GM23338 (cell line): Measurements from ENCODE around the gene HLCS. TPM values are rescaled to one million over a fixed set of nuclear protein-coding genes. Genes with fewer than 3 reads are reported as not detected.

Experiments used
- ATAC-seq: fragments of 200-7000 bp; cut with Tn5 transposase; 3 replicates; pipeline ENCODE4 v1.9.1; 2020
- DNase-seq: peaks from one replicate; pipeline ENCODE4 v3.0.0-alpha.2; 2015; ENCODE audit warnings: low spot score
- H2AFZ ChIP-seq: fragments of 200-600 bp; sonication (generic); 2 replicates; pipeline ENCODE4 v1.8.0; 2016; ENCODE audit warnings: antibody characterized with exemption, mild to moderate bottlenecking, moderate library complexity
- H3F3A ChIP-seq: fragments of 200-600 bp; sonication (generic); replicated peaks from 2 replicates; pipeline ENCODE4 v1.8.0; 2017; ENCODE audit warnings: antibody characterized with exemption, mixed run types, low read depth
- H3K27ac ChIP-seq: fragments of 200-600 bp; sonication (generic); 2 replicates; pipeline ENCODE4 v1.6.1; 2016; ENCODE audit warnings: low read depth
- H3K27me3 ChIP-seq: fragments of 200-600 bp; sonication (generic); 2 replicates; pipeline ENCODE4 v1.8.0; 2016; ENCODE audit warnings: mild to moderate bottlenecking, mixed run types, moderate library complexity; ENCODE audit not compliant: insufficient read depth
- H3K36me3 ChIP-seq: fragments of 200-600 bp; sonication (generic); 2 replicates; pipeline ENCODE4 v1.8.0; 2016; ENCODE audit warnings: mild to moderate bottlenecking; ENCODE audit not compliant: insufficient read depth
- H3K4me1 ChIP-seq: fragments of 200-600 bp; sonication (generic); 2 replicates; pipeline ENCODE4 v1.8.0; 2016; ENCODE audit warnings: mild to moderate bottlenecking, moderate library complexity; ENCODE audit not compliant: insufficient read depth
- H3K4me2 ChIP-seq: fragments of 200-600 bp; sonication (generic); 2 replicates; pipeline ENCODE4 v1.7.1; 2017; ENCODE audit warnings: mixed run types
- H3K4me3 ChIP-seq: fragments of 200-600 bp; sonication (generic); 2 replicates; pipeline ENCODE4 v1.6.1; 2016; ENCODE audit warnings: mixed run types
- H3K79me2 ChIP-seq: fragments of 200-600 bp; sonication (generic); replicated peaks from 2 replicates; pipeline ENCODE4 v1.8.0; 2017; ENCODE audit warnings: mild to moderate bottlenecking; ENCODE audit not compliant: insufficient read depth
- H3K9me2 ChIP-seq: fragments of 200-600 bp; sonication (generic); 2 replicates; pipeline ENCODE4 v1.8.0; 2017; ENCODE audit not compliant: insufficient read depth
- H4K20me1 ChIP-seq: fragments of 200-600 bp; sonication (generic); replicated peaks from 2 replicates; pipeline ENCODE4 v1.8.0; 2017; ENCODE audit warnings: mild to moderate bottlenecking; ENCODE audit not compliant: insufficient read depth
- H3K27ac Mint-ChIP-seq: 2 replicates; pipeline ENCODE4 v1.8.0; 2020; ENCODE audit warnings: inconsistent platforms, mild to moderate bottlenecking, moderate library complexity, mixed read lengths
- H3K27me3 Mint-ChIP-seq: 3 replicates; pipeline ENCODE4 v1.8.0; 2022; ENCODE audit warnings: low read depth, mild to moderate bottlenecking, moderate library complexity, mixed read lengths, inconsistent platforms; ENCODE audit not compliant: insufficient read depth, poor library complexity
- H3K36me3 Mint-ChIP-seq: 3 replicates; pipeline ENCODE4 v1.8.0; 2021; ENCODE audit warnings: low read depth, mild to moderate bottlenecking, inconsistent platforms, moderate library complexity, mixed read lengths
- H3K4me1 Mint-ChIP-seq: 3 replicates; pipeline ENCODE4 v1.8.0; 2020; ENCODE audit warnings: mild to moderate bottlenecking, inconsistent platforms, mixed read lengths
- H3K4me3 Mint-ChIP-seq: 3 replicates; pipeline ENCODE4 v1.8.0; 2021; ENCODE audit warnings: moderate library complexity, mild to moderate bottlenecking, inconsistent platforms, mixed read lengths
- H3K9me3 Mint-ChIP-seq: 3 replicates; pipeline ENCODE4 v1.8.0; 2020; ENCODE audit warnings: moderate library complexity, mild to moderate bottlenecking, inconsistent platforms, mixed read lengths
- CREB1 ChIP-seq: fragments of 250-450 bp; sonication (Bioruptor Pico); IDR thresholded peaks from 2 replicates; pipeline ENCODE4 v1.5.0; 2020; ENCODE audit warnings: low read depth, mild to moderate bottlenecking, moderate library complexity
- CTCF ChIP-seq, 2 experiments: fragments of 200-600 bp in 1 of 2; sonication (generic) in 1 of 2; conservative IDR thresholded peaks; 2 replicates each; pipeline versions ENCODE4 v1.5.1 to v1.6.1; 2016 to 2017; ENCODE audit warnings: antibody characterized with exemption in 2 of 2, low read depth in 2 of 2, mild to moderate bottlenecking in 2 of 2, moderate library complexity in 1 of 2
- ETS1 ChIP-seq: IDR thresholded peaks from 2 replicates; pipeline ENCODE4 v1.6.1; 2016; ENCODE audit warnings: antibody characterized with exemption
- EZH2 ChIP-seq: fragments of 200-600 bp; sonication (generic); IDR thresholded peaks from one replicate; pipeline ENCODE4 v1.8.0; 2017; ENCODE audit warnings: antibody characterized with exemption, mild to moderate bottlenecking, low read depth; ENCODE audit not compliant: unreplicated experiment
- EZH2phosphoT487 ChIP-seq: fragments of 200-600 bp; sonication (generic); IDR thresholded peaks from one replicate; pipeline ENCODE4 v1.8.1; 2018; ENCODE audit warnings: antibody characterized with exemption; ENCODE audit not compliant: unreplicated experiment
- JUNB ChIP-seq: IDR thresholded peaks from one replicate; pipeline ENCODE4 v1.6.1; 2016; ENCODE audit warnings: antibody characterized with exemption; ENCODE audit not compliant: unreplicated experiment
- POLR2AphosphoS5 ChIP-seq: IDR thresholded peaks from 2 replicates; pipeline ENCODE4 v1.6.1; 2016; ENCODE audit warnings: antibody characterized with exemption, low read depth
- polyA plus RNA-seq: library from polyadenylated mRNA; unstranded; fragments of >200 nt; fragmentation: Nextera tagmentation; extraction: Ambion mirVana; gene quantifications from 2 replicates; pipeline ENCODE4 v1.2.1, GENCODE V29; 2016
- total RNA-seq: library from RNA; depleted of rRNA; stranded (reverse); fragments of >200 nt; shearing (Covaris generic); gene quantifications from 2 replicates; pipeline ENCODE4 v1.2.3, GENCODE V29; 2014
- TF ChIP-seq, protein P1 (sequence below): IDR thresholded peaks from one replicate; pipeline ENCODE4 v1.6.1; 2018; ENCODE audit warnings: antibody characterized with exemption; ENCODE audit not compliant: unreplicated experiment

HLCS gene
- total and polyA plus RNA-seq, 2 experiments from 2014 or later, result 6.1 to 14.7 TPM

GRCh38 chr21:36828208-36828607 is 138.3 kb downstream of the HLCS start:
- Histone ChIP-seq H2AFZ (no peak overlapping the region), H3K9me2 (no peaks in the 10 kb centered on the region), H3K79me2 (no peaks in the 10 kb centered on the region), H3K4me2 (no peak overlapping the region), H3K27ac (no peak overlapping the region), H3F3A (no peaks in the 10 kb centered on the region), H3K36me3 (no peaks in the 10 kb centered on the region), H3K4me3 (no peak overlapping the region), H4K20me1 (no peaks in the 10 kb centered on the region; the same call in 1 of the 2 replicates), H3K4me1 (no peaks in the 10 kb centered on the region), H3K27me3 (no peaks in the 10 kb centered on the region)
- TF ChIP-seq CREB1 (CRISPR knock-in tag) (no peak), CTCF (conservative IDR thresholded peaks at IDR 0.05; ENCODE audit: low read depth in 2 of 2) (no peak), ETS1 (no peak), EZH2phosphoT487 (no peak), JUNB (no peak), POLR2AphosphoS5 (no peak)
- TF ChIP-seq, protein P1, sequence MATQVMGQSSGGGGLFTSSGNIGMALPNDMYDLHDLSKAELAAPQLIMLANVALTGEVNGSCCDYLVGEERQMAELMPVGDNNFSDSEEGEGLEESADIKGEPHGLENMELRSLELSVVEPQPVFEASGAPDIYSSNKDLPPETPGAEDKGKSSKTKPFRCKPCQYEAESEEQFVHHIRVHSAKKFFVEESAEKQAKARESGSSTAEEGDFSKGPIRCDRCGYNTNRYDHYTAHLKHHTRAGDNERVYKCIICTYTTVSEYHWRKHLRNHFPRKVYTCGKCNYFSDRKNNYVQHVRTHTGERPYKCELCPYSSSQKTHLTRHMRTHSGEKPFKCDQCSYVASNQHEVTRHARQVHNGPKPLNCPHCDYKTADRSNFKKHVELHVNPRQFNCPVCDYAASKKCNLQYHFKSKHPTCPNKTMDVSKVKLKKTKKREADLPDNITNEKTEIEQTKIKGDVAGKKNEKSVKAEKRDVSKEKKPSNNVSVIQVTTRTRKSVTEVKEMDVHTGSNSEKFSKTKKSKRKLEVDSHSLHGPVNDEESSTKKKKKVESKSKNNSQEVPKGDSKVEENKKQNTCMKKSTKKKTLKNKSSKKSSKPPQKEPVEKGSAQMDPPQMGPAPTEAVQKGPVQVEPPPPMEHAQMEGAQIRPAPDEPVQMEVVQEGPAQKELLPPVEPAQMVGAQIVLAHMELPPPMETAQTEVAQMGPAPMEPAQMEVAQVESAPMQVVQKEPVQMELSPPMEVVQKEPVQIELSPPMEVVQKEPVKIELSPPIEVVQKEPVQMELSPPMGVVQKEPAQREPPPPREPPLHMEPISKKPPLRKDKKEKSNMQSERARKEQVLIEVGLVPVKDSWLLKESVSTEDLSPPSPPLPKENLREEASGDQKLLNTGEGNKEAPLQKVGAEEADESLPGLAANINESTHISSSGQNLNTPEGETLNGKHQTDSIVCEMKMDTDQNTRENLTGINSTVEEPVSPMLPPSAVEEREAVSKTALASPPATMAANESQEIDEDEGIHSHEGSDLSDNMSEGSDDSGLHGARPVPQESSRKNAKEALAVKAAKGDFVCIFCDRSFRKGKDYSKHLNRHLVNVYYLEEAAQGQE, result no peak
- ATAC-seq (no peak), DNase-seq (no peak)
- Mint-ChIP-seq H3K27me3 (peaks cover 3% of the 10 kb centered on the region), H3K36me3 (no peaks in the 10 kb centered on the region), H3K27ac (no peak overlapping the region), H3K9me3 (no peaks in the 10 kb centered on the region), H3K4me3 (no peak overlapping the region), H3K4me1 (0 out of 3 replicates have a peak, but pooled peaks cover 2% of the 10 kb centered on the region)

DNA sequence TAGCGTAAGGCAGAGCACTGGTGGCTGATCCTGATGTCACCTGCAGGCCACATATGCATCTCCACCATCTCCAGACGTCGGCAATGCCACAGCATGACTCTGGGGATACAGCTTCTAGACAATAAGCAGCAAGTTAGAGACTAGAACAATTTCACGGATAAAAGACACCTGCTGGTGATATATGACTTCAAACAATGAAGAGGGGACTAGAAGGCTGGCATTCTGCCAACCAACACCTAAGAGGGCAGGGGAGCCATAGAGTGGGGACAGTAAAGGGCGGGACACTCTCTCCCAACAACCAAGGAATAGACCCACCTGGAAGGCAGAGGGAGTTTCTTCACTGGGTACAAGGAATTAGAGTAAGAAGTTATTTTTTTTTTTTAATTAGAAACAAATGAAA is 140.8 kb downstream of the HLCS start:
- H3K27me3 ChIP-seq, result no peaks in the 10 kb centered on the region
- Mint-ChIP-seq H3K9me3 (no peaks in the 10 kb centered on the region), H3K27ac (no peak overlapping the region), H3K4me3 (no peak overlapping the region), H3K36me3 (no peaks in the 10 kb centered on the region), H3K27me3 (peaks cover 3% of the 10 kb centered on the region), H3K4me1 (peaks cover 2% of the 10 kb centered on the region; the same call in 1 of the 3 replicates)
- no peak overlapping the region for H2AFZ ChIP-seq
- H4K20me1 ChIP-seq, result no peaks in the 10 kb centered on the region; the same call in 1 of the 2 replicates
- TF ChIP-seq EZH2 (no peak), CTCF (conservative IDR thresholded peaks at IDR 0.05; ENCODE audit: low read depth in 2 of 2) (no peak)
- H3K4me2 ChIP-seq, result no peak overlapping the region
- no peaks in the 10 kb centered on the region for H3F3A ChIP-seq
- H3K4me1 ChIP-seq, result no peaks in the 10 kb centered on the region
- no peak for DNase-seq
- H3K4me3 ChIP-seq, result no peak overlapping the region
- ATAC-seq, result no peak
- no peaks in the 10 kb centered on the region for H3K9me2 ChIP-seq
- H3K79me2 ChIP-seq, result no peaks in the 10 kb centered on the region
- no peaks in the 10 kb centered on the region for H3K36me3 ChIP-seq
- H3K27ac ChIP-seq, result no peak overlapping the region
